T-helper 2 cell treated with Interferon-gamma antibody and Interleukin-4, amounts not matched to agents 100 ng/mL and 5 ng/mL, for 36 hours (primary cell): ENCODE data around the gene CCNA2. TPM values are rescaled to one million over a fixed set of nuclear protein-coding genes. Genes with fewer than 3 reads are reported as not detected.

Experiments
- intact Hi-C: fragments of 100-400 bp; cut with micrococcal nuclease; formaldehyde crosslinking; loops from one replicate; pipeline ENCODE4 v1.15.1; 2023
- total RNA-seq: library from RNA; stranded (reverse); gene quantifications from 2 replicates; pipeline ENCODE4 v1.2.3, GENCODE V29; 2022

CCNA2 gene
- total RNA-seq, 1 donor from 2014 or later = 85.0 TPM

DNA sequence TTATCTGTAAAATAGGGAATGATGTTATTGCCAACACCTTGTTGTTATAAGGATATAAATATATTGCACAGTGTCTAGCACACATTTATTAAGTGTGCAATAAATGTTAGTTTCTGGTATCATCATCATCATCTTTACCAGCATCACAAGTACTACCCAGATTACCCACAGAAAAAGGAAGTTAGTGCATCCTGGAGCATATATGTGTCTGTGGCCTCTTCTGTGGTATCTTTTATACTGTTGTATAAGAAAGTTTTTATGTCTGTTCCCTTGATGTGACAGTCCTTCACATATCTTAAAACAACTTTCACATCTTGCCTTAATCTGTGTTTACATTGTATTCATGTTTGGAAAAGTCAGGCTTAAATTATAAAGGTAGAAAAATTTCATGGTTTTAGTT, 12.6 kb downstream of the CCNA2 start:
- intact Hi-C loops = no loop called here

DNA sequence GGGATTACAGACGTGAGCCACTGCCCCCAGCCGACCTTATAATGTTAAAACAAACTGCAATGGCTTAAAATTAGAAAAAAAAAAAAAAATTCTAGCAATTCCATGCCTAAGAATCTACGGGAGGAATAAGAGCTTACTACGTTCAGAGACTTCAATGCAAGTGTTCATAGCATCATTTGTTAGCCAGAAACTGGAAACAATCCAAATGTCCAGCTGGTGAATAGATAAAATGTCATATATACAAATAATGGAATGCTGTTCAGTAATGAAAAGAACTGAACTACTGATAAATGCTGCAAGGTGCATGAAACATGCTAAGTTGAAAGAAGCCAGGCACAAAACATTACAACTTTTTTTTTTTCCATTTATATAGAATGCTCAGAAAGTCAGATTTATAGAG, 17.3 kb downstream of the CCNA2 start:
- intact Hi-C loops = loop anchor here (10.0 kb wide), 1 partner anchor 622 kb away; no protein-coding TSS in a partner anchor

DNA sequence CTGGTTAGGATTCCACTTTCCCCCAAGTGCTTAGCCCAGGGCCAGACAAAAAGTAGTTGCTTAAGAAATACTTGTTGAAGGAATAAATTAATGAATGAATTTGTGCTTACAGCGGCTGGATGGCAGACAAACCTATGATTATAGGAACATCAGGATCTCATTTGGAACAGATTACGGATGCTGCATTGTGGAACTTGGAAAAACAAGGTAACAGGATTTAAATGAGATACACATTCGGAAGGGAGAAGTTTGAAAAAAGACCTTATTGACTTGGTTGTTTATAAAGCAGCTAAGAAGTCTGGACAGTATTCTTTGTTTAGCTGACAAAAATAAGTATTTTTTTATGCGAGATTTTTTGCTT, 22.0 kb downstream of the CCNA2 start:
- intact Hi-C loops = loop anchor here (1.0 to 10.0 kb wide), 5 partner anchors 22 to 617 kb away; partner anchors contain the start of genes ANXA5, BBS7, BLTP1 and CCNA2

DNA sequence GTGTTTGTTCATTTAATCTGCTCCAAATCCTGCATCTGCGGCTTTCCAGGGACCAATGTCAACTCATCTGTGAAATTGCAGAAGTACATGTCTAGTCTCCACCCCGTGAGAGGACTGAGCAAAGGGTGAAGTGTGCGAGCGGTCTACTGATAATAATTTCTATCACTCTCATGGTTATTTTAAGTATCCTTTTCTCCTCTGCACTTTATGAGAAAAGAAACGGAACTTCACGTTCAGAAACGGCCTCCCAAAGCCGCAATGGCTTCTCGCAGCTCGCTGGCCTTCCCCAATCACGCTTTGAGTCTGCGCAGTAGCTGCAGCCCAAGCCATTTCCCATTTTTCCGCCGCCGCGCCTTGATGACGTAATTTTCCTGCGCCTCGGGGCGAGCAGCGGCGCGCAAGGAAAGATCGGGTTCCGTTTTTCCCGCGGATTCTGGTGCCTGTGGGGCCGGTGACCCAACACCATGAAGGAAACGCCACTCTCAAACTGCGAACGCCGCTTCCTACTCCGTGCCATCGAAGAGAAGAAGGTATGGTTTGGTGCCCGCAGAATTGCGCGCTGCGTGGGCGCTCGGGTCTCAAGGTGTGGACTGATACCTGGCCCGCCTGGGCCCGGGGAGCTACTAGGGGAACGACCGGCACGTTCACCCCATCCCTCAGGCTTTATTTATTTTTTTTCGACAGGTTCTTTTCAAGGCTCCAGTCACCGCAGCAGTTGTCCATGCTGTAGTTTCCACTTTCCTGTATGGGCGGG, 22.5 kb downstream of the CCNA2 start, which contains the start of gene EXOSC9:
EXOSC9 (plus strand) TSS at position 363 of the 754 bp plus-strand sequence; CDS start at position 465, 102 bp downstream.
- intact Hi-C loops = loop anchor here (1.0 to 10.0 kb wide), 5 partner anchors 22 to 616 kb away; partner anchors contain the start of genes ANXA5, BBS7, BLTP1 and CCNA2

DNA sequence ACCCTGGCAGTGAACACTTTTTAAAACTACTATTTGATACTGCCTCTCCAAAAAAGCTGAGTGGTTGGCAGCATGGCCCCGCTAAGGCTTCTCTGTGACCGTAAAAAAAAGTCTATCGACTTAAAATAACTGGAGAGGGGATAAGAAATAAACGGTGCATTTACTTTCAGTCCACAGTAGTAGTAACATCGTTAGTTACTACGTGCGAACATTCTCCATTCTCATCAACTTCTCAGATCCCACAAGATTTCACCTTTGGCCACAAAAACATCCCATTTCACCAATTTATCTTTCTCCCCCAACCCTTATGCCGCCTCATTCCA, 23.1 kb downstream of the CCNA2 start:
- intact Hi-C loops = loop anchor here (10.0 kb wide), 1 partner anchor 616 kb away; no protein-coding TSS in a partner anchor

DNA sequence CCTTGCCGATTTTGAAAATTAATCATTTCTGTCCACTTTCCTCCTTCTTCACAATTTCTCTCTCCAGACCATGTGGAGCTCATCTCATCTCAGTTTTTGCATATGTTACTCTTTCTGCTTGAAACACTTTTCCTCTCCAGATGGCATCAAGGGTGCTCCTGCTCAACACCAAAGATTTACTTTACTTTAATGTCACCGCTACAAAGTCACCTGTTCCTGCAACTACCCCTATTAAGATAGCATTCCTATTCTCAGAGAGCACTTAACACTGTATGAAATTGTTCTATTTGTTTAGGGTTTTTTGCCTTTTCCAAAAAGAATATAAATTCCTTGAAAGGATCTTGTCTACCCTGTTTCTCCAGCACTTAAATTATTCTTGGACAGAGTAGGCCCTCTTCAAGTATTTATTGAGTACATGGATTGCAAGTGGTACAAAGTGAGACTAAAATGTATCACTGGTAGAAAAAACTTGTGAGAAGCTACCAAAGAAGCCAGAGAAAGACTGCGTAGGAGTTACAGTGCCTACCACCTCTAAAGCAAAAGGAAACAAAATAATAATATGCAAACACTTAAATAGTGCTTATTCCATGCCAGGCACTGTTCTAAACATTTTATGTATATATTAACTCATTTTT, 23.7 kb downstream of the CCNA2 start:
- intact Hi-C loops = loop anchor here (10.0 kb wide), 1 partner anchor 615 kb away; no protein-coding TSS in a partner anchor

DNA sequence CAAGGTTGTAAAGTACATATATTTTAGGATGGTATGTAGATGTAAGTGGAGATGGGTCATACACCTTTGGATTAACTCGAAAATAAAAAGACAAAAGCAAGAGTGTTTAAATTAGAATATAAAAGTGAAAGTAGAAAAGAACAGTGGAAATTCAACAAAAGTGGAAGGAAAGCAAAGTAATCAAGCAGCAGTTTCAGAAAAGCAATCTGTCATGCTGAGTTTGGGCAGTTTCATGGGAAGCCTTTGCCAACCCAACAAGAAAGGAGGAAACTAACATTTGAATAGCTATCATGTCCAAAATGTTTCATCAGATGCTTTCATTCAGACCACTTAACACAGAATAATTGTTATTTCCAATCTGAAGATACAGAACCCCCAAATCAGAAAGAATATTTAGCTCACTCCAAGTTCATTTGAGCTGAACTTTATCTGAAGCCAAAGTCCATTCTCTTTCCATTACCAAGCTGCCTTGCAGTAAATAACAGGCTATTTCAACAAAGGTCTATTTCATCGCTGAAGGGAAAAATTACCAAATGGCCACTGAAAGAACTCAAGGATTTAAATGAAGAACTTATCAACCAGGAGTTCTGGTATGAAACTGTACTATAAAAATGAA, 24.4 kb downstream of the CCNA2 start:
- intact Hi-C loops = no loop called here

DNA sequence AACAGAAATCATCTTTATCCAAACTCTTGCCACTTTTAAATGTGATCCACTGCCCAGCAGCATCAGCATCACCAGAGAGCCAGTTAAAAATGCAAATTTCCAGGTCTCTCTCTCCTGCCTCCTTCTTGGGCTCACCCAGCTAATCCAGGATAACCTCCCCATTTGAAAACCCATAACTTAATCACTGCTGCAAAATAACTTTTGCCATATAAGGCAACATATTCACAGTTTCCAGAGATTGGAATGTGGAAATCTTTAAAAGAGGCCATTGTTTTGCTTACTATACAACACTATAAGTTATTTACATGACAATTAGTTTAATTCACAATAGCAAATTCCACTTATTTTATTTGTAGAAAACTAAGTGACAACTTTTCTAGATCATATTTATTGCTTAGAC, 27.4 kb downstream of the CCNA2 start:
- intact Hi-C loops = no loop called here

DNA sequence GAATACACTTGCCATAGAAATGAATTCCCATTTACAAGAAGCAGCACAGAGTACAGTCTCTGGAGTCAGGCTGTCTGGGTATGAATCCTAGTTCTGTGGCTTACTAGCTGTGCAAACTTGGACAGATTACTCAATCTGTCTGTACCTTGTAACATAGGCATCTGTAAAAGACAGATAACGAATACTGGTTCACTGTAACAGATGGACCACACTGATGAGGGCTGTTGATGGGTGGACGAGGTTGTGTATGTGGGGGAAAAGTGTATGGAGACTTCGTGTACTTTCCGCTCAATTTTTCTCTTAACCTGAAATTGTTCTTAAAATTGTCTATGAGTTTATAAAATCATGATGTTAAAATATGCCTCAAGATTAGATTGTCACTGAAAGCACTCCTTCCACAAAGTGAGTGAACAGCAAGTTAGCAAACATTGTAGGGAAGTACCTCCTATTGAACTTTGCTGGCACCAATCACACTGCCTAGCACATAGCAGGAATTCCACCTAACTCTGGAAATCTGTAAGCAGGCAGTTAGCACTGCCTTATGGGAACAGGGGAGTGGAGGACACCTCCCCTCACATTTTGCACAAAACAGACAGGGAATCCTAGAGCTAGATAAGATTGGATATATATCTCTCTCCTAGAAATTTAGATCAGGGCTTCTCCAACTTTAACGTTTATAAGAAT, 29.0 kb downstream of the CCNA2 start:
- intact Hi-C loops = no loop called here

DNA sequence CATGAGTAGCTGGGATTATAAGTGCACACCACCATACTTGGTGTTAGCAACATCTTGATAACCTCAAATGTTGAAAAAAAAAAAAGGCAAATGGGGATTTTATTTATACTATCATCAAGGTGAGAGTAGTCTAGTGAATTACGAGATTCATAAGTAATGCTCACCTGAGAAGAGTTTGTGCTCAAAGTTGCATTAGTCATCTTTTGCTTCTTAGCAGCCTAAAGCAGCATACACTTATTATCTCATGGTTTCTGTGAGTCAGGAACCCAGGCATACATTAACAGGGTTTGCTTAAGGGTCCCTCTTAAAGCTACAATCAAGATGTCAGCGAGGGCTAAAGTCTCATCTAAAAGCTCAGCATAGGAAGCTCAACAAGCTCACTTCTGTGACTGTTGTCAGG, 30.7 kb downstream of the CCNA2 start:
- intact Hi-C loops = no loop called here

DNA sequence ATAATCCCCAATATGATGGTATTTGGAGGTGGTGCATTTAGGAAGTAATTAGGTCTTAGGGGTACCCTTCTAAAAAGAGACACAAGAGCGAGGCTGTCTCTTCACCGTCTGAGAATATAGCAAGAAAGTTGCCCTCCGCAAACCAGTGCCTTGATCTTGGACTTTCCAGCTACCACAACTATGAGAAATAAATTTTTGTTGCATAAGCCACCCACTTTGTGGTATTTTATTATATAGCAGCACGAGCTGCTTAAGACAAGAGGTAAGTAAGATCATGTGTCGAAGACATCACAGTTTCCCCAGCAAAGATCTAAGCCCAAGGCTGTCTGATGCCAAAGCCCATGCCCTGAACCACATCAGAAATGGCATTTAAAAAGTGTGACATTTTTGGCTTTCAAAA, 32.2 kb downstream of the CCNA2 start:
- intact Hi-C loops = no loop called here

DNA sequence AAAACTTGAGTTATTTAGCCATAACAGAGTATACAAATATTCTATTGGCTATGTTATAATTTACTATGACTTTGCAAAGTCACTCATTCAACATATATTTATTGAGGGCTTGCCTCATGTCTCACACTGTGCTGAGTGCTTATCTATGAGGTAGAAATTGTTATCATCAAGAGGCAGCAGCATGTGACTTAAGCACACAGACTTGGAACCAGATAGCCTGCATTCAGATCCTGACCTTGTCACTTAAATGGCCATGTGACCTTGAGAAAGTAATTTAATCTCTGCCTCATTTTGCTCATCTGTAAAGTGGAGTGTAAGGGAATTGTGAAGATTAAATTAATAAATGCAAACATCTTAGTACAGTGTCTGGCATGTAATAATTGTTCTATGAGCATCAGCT, 32.7 kb downstream of the CCNA2 start:
- intact Hi-C loops = no loop called here

DNA sequence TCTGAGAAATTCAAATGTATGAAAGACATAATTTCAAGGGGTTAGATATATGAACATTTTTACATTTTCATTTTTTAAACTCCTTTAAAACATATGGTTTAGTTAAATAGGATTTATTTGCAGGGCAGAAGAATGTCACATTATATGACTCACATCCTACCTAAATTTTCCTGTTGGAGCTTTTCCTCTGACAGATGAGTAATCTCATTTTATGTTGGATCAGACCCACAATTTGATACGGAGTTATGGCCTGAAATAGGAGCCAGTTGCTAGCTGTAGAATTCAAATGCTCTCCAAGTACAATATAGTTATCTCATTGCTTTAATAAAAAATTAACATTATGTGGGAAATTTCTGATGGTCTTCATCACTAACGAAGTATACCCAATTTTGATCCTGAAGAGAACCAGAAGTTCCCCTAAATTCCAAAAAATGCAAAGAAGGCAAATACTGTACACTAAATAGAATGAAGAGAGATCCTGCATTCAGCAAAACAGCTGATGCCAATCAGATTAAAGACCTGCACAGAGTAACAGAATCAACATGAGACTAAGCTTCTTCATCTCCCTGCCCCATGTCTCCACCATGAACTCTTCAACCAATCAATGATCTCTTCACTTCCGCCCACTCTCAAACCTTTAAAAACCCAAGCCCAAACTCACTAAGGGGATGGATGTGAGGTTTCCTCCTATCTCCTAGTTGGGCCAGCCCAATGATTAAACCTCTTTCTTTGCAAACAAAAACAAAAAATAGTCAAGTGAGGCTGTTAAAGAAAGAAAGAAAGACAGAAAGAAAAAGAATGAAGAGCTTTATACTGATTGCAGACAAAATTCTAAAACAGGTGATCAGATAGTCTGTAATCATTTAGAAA, 33.5 kb downstream of the CCNA2 start:
- intact Hi-C loops = no loop called here

DNA sequence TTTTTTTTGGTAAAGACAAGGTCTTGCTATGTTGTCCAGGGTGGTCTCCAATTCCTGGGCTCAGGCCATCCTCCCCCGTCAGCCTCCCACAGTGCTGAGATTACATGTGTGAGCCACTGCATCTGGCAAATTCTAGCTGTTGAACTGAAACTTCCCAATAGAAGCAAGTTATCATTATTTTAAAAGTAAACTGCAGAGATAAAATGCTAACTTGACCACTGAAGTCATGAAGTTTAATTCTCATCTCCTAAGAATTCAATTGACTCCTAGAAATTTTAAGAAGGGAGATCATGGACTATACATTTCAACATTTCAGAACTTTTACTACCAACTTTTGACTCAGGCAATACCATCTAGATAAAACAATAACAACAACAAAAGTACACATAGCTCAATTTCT, 34.2 kb downstream of the CCNA2 start:
- intact Hi-C loops = no loop called here

DNA sequence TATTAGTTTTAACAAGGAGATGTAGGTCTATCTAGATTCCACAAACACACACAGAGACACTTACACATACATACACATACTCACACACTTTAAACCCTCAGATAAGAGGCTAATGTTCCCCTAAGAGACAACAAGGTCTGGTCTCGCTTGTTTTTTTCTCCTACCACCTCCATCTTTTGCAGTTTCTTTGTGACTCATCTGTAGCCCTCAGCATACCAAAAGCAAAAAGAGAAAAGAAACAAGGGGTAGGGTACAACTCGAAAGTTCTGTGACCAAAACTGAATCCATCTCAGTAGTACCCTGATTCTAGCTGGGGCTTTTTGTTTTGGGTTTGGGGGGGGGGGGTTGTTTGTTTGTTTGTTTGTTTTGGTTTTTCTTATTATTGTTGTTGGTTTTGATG, 34.8 kb downstream of the CCNA2 start:
- intact Hi-C loops = no loop called here

DNA sequence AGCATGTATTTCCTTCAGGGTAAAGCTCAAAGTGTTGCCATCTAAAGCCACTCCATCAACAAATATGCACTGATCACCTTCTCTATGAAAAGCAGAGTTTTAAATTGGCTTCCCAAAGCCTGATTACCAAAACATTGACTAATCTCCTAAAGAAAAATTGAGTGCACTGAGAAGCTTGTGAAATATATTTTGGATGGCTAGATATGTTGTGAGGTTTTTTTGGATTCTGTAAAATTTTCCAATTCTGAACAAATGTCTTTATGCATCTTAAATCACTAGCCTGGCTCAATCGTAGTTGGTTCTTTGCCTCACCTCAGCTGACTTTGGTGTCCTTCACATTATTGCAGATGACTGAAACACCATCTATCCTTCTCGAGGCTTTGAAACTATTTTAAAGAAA, 37.5 kb downstream of the CCNA2 start:
- intact Hi-C loops = no loop called here

DNA sequence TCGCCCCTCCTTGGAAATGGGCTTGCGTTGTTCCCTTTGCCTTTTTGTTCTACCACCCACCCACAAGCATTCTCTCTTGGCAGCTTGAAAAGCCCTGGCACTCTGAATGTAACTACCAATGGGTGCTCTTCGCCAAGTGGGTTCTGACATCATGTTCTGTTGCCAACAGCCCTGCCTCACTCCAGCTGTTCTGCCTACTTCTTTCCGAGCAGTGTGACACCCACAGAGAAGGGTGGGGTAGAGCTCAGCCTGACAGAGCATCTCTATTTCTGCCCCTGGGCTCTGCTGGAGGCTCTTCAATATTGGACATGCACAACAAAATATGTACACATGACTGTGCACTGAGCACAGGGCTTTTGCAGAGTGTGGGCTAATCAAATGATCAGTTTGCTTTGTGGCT, 38.2 kb downstream of the CCNA2 start:
- intact Hi-C loops = no loop called here

DNA sequence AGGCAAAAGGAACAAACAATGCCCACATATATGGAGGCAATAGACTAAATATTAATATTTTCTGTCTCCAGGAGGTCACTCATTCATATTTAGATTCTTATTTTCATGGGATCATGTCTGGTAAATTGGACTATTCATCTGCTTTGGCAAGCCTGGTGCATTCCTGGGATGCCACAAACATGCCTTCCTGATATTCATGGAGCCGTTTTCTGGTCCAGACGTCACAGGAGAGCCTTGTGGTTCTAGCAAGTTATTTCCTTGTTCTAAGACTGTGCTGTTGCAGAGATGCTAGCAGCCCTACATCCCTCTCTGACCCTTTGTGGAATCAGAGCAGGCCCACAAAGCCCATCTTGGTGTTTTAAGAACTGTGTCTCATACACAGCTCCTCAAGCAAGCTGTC, 38.7 kb downstream of the CCNA2 start:
- intact Hi-C loops = no loop called here

DNA sequence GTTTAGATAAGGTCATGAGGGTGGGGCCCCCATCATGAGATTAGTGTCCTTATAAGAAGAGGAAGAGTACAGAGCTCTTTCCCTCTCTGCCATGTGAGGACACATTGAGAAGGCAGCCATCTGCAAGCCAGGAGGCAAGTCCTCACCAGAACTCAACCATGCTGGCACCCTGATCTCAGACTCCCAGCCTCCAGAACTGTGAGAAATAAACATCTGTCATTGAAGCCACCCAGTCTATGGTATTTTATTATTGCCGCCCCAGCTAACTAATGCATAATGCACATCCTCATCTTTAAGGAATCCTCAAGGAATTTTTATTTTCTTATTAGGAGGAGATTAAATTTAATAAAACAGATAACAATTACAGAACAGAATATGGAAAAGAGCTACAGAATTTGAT, 39.3 kb downstream of the CCNA2 start:
- intact Hi-C loops = no loop called here

DNA sequence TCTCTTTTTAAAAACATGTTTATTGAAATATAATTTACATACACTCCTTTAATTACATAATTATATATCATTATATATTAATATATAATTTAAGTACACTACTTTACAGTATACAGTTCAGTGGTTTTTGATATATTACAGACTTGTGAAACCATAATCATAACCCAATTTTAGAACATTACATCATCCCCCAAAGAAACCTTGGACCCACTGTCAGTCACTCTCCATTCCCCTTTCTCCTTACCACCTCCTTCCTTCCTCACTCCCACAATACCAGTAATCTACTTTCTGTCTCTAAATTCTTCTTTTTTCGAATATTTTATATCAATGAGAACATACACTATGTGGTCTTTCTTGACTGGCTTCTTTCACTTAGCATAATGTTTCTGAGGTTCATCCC, 40.5 kb downstream of the CCNA2 start:
- intact Hi-C loops = no loop called here
